GM12878 (cell line): Measurements from ENCODE around the gene TBC1D1. TPM values are rescaled to one million over a fixed set of nuclear protein-coding genes. Genes with fewer than 3 reads are reported as not detected.

Source experiments
- ATAC-seq: fragments of 200-7000 bp; cut with Tn5 transposase; 3 replicates; pipeline ENCODE4 v1.9.1; 2020; ENCODE audit warnings: mild to moderate bottlenecking, moderate library complexity
- BruUV-seq: library from RNA; stranded (reverse); fragments of 400-500 nt; replicated peaks from 2 replicates; lab custom pipeline; 2021; lab: Mats Ljungman, UMichigan
- CTCF ChIA-PET: fragments of 300-600 bp; sonication (Branson Sonifier 250); formaldehyde crosslinking; extraction: SDS; loops from one replicate; lab custom pipeline; 2021; ENCODE audit warnings: inconsistent platforms; lab: Yijun Ruan, JAX
- POLR2A ChIA-PET: fragments of 350-600 bp; formaldehyde crosslinking; extraction: SDS; loops from one replicate; lab custom pipeline; 2021; ENCODE audit warnings: inconsistent platforms; lab: Charles Lee
- RAD21 ChIA-PET: fragments of 300-600 bp; sonication (Branson Sonifier 250); formaldehyde crosslinking; loops from one replicate; lab custom pipeline; 2023; ENCODE audit warnings: antibody characterized with exemption; ENCODE audit not compliant: unreplicated experiment; lab: Charles Lee
- SMC1A ChIA-PET: fragments of 300-600 bp; sonication (Branson Sonifier 250); formaldehyde crosslinking; loops from one replicate; lab custom pipeline; 2023; ENCODE audit not compliant: unreplicated experiment, uncharacterized antibody; lab: Charles Lee
- DNase-seq: peaks from one replicate; pipeline ENCODE4 v3.0.0-alpha.2; 2011; ENCODE audit warnings: low read depth, low spot score
- FAIRE-seq: peaks from 3 replicates; lab custom pipeline; 2011; peaks lifted over from hg19 to GRCh38; lab: Jason Lieb, UNC
- H2AFZ ChIP-seq: 2 replicates; pipeline ENCODE4 v1.6.0; 2011; ENCODE audit warnings: low read depth, low read length, control low read depth; ENCODE audit not compliant: control insufficient read depth
- H3K27ac ChIP-seq: 2 replicates; pipeline ENCODE4 v1.5.1; 2011; ENCODE audit warnings: control low read depth; ENCODE audit not compliant: control insufficient read depth, insufficient read depth
- H3K27me3 ChIP-seq, 2 experiments: replicated peaks in 1 of 2; 2 replicates each; pipeline versions ENCODE4 v1.6.0 to v1.6.1; 2011; ENCODE audit warnings: low read length in 1 of 2; ENCODE audit not compliant: control insufficient read depth in 2 of 2, insufficient read depth in 2 of 2
- H3K36me3 ChIP-seq, 2 experiments: 2 replicates each; pipeline ENCODE4 v1.5.1; 2011; ENCODE audit warnings: low read length in 1 of 2; ENCODE audit not compliant: control insufficient read depth in 2 of 2, insufficient read depth in 2 of 2
- H3K4me1 ChIP-seq: 2 replicates; pipeline ENCODE4 v1.6.1; 2011; ENCODE audit warnings: mild to moderate bottlenecking, low read length, moderate library complexity, mixed read lengths; ENCODE audit not compliant: control insufficient read depth, insufficient read depth
- H3K4me2 ChIP-seq: 2 replicates; pipeline ENCODE4 v1.6.0; 2011; ENCODE audit warnings: control low read depth; ENCODE audit not compliant: control insufficient read depth, insufficient read depth
- H3K4me3 ChIP-seq: fragments of 200-600 bp; sonication (generic); 2 replicates; pipeline ENCODE4 v1.5.1; 2016
- H3K79me2 ChIP-seq: 2 replicates; pipeline ENCODE4 v1.6.0; 2011; ENCODE audit warnings: low read length; ENCODE audit not compliant: control insufficient read depth, insufficient read depth
- H3K9ac ChIP-seq: 2 replicates; pipeline ENCODE4 v1.8.0; 2011; ENCODE audit warnings: low read length, control low read depth, mixed read lengths; ENCODE audit not compliant: control insufficient read depth, insufficient read depth
- H3K9me3 ChIP-seq: replicated peaks from 3 replicates; pipeline ENCODE4 v1.5.1; 2011; ENCODE audit warnings: mild to moderate bottlenecking, low read length; ENCODE audit not compliant: control insufficient read depth, insufficient read depth
- H4K20me1 ChIP-seq: 2 replicates; pipeline ENCODE4 v1.6.0; 2011; ENCODE audit not compliant: control insufficient read depth, insufficient read depth
- ATF2 ChIP-seq: IDR thresholded peaks from 2 replicates; pipeline ENCODE4 v1.6.1; 2012; ENCODE audit warnings: low read length, inconsistent platforms
- CHD1 ChIP-seq: IDR thresholded peaks from 2 replicates; pipeline ENCODE4 v1.6.1; 2012; ENCODE audit warnings: low read depth, low read length, improper control_type of control experiment
- ESRRA ChIP-seq: IDR thresholded peaks from 2 replicates; pipeline ENCODE4 v1.6.1; 2012; ENCODE audit warnings: mild to moderate bottlenecking, low read length, improper control_type of control experiment
- HDAC2 ChIP-seq: fragments of 200-600 bp; sonication (generic); IDR thresholded peaks from 2 replicates; pipeline ENCODE4 v1.6.1; 2017
- KDM1A ChIP-seq: fragments of 200-600 bp; sonication (generic); IDR thresholded peaks from 2 replicates; pipeline ENCODE4 v1.6.1; 2016; ENCODE audit warnings: borderline replicate concordance
- NBN ChIP-seq: fragments of 450-650 bp; IDR thresholded peaks from 2 replicates; pipeline ENCODE4 v1.6.1; 2016
- NR2C1 ChIP-seq: fragments of 450-650 bp; IDR thresholded peaks from 2 replicates; pipeline ENCODE4 v1.6.1; 2017; ENCODE audit warnings: antibody characterized with exemption, mild to moderate bottlenecking, moderate library complexity
- PBX3 ChIP-seq: IDR thresholded peaks from 2 replicates; pipeline ENCODE4 v1.6.1; 2011; ENCODE audit warnings: mild to moderate bottlenecking, low read depth, low read length, moderate library complexity; ENCODE audit not compliant: insufficient replicate concordance
- PML ChIP-seq: IDR thresholded peaks from 2 replicates; pipeline ENCODE4 v1.6.1; 2012; ENCODE audit warnings: low read length, inconsistent platforms
- POLR2AphosphoS5 ChIP-seq: IDR thresholded peaks from 2 replicates; pipeline ENCODE4 v1.6.1; 2011; ENCODE audit warnings: mild to moderate bottlenecking, low read length, inconsistent platforms
- WRNIP1 ChIP-seq: IDR thresholded peaks from 2 replicates; pipeline ENCODE4 v1.6.1; 2011; ENCODE audit warnings: low read depth, low read length, improper control_type of control experiment, borderline replicate concordance
- ZNF207 ChIP-seq: fragments of 450-650 bp; IDR thresholded peaks from 2 replicates; pipeline ENCODE4 v1.6.1; 2014; ENCODE audit warnings: antibody characterized with exemption, mild to moderate bottlenecking, borderline replicate concordance
- WGBS: methylation state at CpG from one replicate; pipeline ENCODE4 v1.1.6; 2016; ENCODE audit warnings: low lambda C conversion rate; ENCODE audit not compliant: insufficient replicate concordance, insufficient coverage; ENCODE audit errors: missing lambda C conversion rate; 5-methylcytosine and 5-hydroxymethylcytosine counted together
- in situ Hi-C: fragments of 300-500 bp; cut with MboI; formaldehyde crosslinking; loops from 9 replicates; pipeline ENCODE4 v1.14.3; 2018; ENCODE audit warnings: mixed read lengths
- intact Hi-C: fragments of 100-400 bp; cut with micrococcal nuclease; formaldehyde crosslinking; loops from one replicate; pipeline ENCODE4 v1.14.2; 2022; ENCODE audit not compliant: unreplicated experiment
- polyA plus RNA-seq, 11 experiments: library from polyadenylated mRNA; depleted of rRNA in 4 of 11; unstranded in 6 of 11; stranded (reverse) in 5 of 11; fragments of >200 nt; fragmentation: Nextera tagmentation in 4 of 11; fragmentation: Illumina TruSeq in 1 of 11; extraction: Ambion mirVana in 4 of 11; extraction: Trizol in 1 of 11; gene quantifications; 1 replicate in 1 of 11; 2 replicates in 10 of 11; pipeline versions ENCODE4 v1.2.1 to v1.2.3, GENCODE V29; 2011 to 2016; ENCODE audit warnings: inconsistent platforms in 2 of 11, missing spikeins in 2 of 11, low read depth in 1 of 11
- total RNA-seq, 4 experiments: library from RNA; depleted of rRNA in 3 of 4; stranded (reverse); fragments of >200 nt in 3 of 4; fragmentation: Illumina TruSeq in 1 of 4; extraction: Trizol in 1 of 4; gene quantifications; 2 replicates each; pipeline versions ENCODE4 v1.2.1 to v1.2.3, GENCODE V29; 2013 to 2021

The TBC1D1 gene
- total and polyA plus RNA-seq, 10 of the 15 experiments (the other 5 are each of a cell fraction or from before 2014, with no cell fraction given): 5.3 to 102 (median 57.8) TPM

GRCh38 chr4:38062776-38063097 lies 171.9 kb downstream of the TBC1D1 start:
- no TSS peak for BruUV-seq
- Histone ChIP-seq H3K36me3 (peaks cover 5 to 19% of the 10 kb centered on the region in 2 experiments; a peak in 3 of 4 replicates), H3K4me2 (no peak overlapping the region; the same call in 1 of the 2 replicates), H2AFZ (no peak overlapping the region), H3K4me3 (no peak overlapping the region), H3K9ac (no peak overlapping the region), H3K4me1 (peaks cover 3% of the 10 kb centered on the region; the same call in 1 of the 2 replicates), H3K79me2 (no peaks in the 10 kb centered on the region), H4K20me1 (no peaks in the 10 kb centered on the region), H3K27ac (no peak overlapping the region; the same call in 1 of the 2 replicates), H3K9me3 (no peaks in the 10 kb centered on the region), H3K27me3 (no peaks in the 10 kb centered on the region)
- ChIA-PET SMC1A (interaction anchor here (0.6 to 3.8 kb wide), 13 partner anchors 9 to 696 kb away, joined by 3 to 40 read pairs (median 4); no protein-coding TSS in a partner anchor), RAD21 (interaction anchor here (0.6 to 12.5 kb wide), 14 partner anchors 11 to 667 kb away, joined by 3 to 173 read pairs (median 4); no protein-coding TSS in a partner anchor), POLR2A (no interaction called here), CTCF (interaction anchor here (0.5 to 11.8 kb wide), 21 partner anchors 8 to 719 kb away, joined by 3 to 202 read pairs (median 4); no protein-coding TSS in a partner anchor)
- WGBS: 82% methylated on average over 4 of the region's 4 CpGs
- intact Hi-C loops: loop anchor here (1.0 to 5.0 kb wide), 6 partner anchors 117 to 794 kb away; partner anchors contain the start of gene TLR6
- TF ChIP-seq POLR2AphosphoS5 (no peak), NR2C1 (no peak), ZNF207 (no peak), WRNIP1 (no peak)
- no peak for ATAC-seq
- in situ Hi-C loops: loop anchor here (5.0 to 10.0 kb wide), 2 partner anchors 610 to 802 kb away; partner anchors contain the start of gene FAM114A1
- FAIRE-seq: no peak
- no peak for DNase-seq

GRCh38 chr4:38065176-38065575 lies 174.3 kb downstream of the TBC1D1 start:
- POLR2A ChIA-PET: interaction anchor here (0.7 to 1.7 kb wide), 4 partner anchors 13 to 112 kb away, joined by 3 to 10 read pairs (median 4); no protein-coding TSS in a partner anchor
- RAD21 ChIA-PET: interaction anchor here (0.7 to 12.5 kb wide), 5 partner anchors 111 to 610 kb away, joined by 3 to 173 read pairs (median 5); no protein-coding TSS in a partner anchor
- Histone ChIP-seq H3K4me2 (no peak overlapping the region), H3K36me3 (peaks cover 3 to 15% of the 10 kb centered on the region in 2 experiments; a peak in 3 of 4 replicates), H3K79me2 (no peaks in the 10 kb centered on the region), H3K27me3 (no peaks in the 10 kb centered on the region), H3K4me3 (no peak overlapping the region), H3K9me3 (no peaks in the 10 kb centered on the region; the same call in 2 of the 3 replicates), H3K9ac (no peak overlapping the region), H3K27ac (no peak overlapping the region), H3K4me1 (peaks cover 9% of the 10 kb centered on the region), H2AFZ (no peak overlapping the region), H4K20me1 (no peaks in the 10 kb centered on the region)
- CTCF ChIA-PET: interaction anchor here (0.8 to 11.8 kb wide), 5 partner anchors 13 to 612 kb away, joined by 3 to 202 read pairs (median 3); no protein-coding TSS in a partner anchor
- in situ Hi-C loops: loop anchor here (10.0 kb wide), 1 partner anchor 800 kb away; the partner anchor contains the start of gene FAM114A1
- 99% methylated on average over 5 of the region's 5 CpGs for WGBS
- FAIRE-seq (no peak), DNase-seq (no peak), ATAC-seq (no peak)
- intact Hi-C loops: no loop called here
- no TSS peak for BruUV-seq
- SMC1A ChIA-PET: interaction anchor here (0.7 to 2.6 kb wide), 9 partner anchors 59 to 610 kb away, joined by 3 to 11 read pairs (median 5); no protein-coding TSS in a partner anchor
- TF ChIP-seq ESRRA (no peak), KDM1A (no peak), ATF2 (no peak), PBX3 (no peak), CHD1 (no peak), PML (no peak), HDAC2 (no peak), NBN (no peak)
